HUDEP-2 (cell line): Measurements from ENCODE around the gene ENDOG.
"Not testable (repeated sequence)": the region's sequence is repeated elsewhere in the genome, so short reads cannot be mapped to it uniquely, and the experiment has no call there.

Experiments
- DNase-seq, 76 experiments: peaks; one replicate each; lab custom pipeline; 2025; ENCODE audit not compliant: unreplicated experiment in 76 of 76; lab: John Stamatoyannopoulos, UW

ENDOG gene

DNA sequence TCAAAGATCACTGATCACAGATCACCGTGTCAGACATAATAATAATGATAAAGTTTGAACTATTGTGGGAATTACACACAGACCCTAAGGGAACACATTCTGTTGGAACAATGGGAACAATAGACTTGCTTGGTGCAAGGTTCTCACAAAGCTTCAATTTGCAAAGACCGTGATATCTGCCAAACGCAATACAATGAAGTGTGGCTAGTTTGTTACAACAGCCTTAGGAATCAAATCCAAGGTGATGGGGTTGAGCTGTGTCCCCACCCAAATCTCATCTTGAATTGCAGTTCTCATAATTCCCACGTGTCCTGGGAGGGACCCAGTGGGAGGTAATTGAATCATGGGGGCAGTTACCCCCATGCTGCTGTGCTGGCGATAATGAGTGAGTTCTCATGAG lies 42.6 kb downstream of the ENDOG start:
- DNase-seq: no peak

GRCh38 chr9:128861501-128861900 lies 43.2 kb downstream of the ENDOG start:
- DNase-seq: no peak

- DNase-seq: no peak
These were observed 44.1 kb downstream of the ENDOG start for GRCh38 chr9:128862401-128862851.

GRCh38 chr9:128863647-128864046 lies 45.3 kb downstream of the ENDOG start:
- peak in 69 of 76 experiments; percentile 14 to 82 (median 62) for DNase-seq

- DNase-seq: no peak
These were observed 52.0 kb downstream of the ENDOG start for GRCh38 chr9:128870128-128870940.

DNA sequence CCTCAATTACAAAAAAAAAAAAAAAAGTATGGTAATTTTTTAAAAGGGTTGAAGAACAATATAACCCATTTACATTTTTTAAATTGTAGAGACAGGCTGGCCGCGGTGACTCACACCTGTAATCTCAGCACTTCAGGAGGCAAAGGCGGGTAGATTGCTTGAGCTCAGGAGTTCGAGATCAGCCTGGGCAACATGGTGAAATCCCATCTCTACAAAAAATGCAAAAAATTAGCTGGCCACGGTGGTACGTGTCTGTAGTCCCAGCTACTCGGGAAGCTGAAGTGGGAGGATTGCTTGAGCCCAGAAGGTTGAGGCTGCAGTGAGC lies 52.6 kb downstream of the ENDOG start:
- DNase-seq: not testable (repeated sequence)
